Thyroid gland (tissue), 4 donors: ENCODE measurements around the gene ADAMTS17. TPM values are rescaled to one million over a fixed set of nuclear protein-coding genes. Genes with fewer than 3 reads are reported as not detected.
A peak's percentile ranks its signal among the peaks of the same experiment; 100 is the strongest.

ENCODE experiments used
- DNase-seq, 2 donors: peaks; one replicate each; pipeline ENCODE4 v3.0.0-alpha.2; 2019
- H3K27ac ChIP-seq, 3 donors: fragments of 200-600 bp; sonication (generic); 1 replicate in 2 of 3; 2 replicates in 1 of 3; pipeline ENCODE4 v1.5.1; 2016 to 2019; ENCODE audit warnings: mild to moderate bottlenecking in 1 of 3, moderate library complexity in 1 of 3
- H3K27me3 ChIP-seq: fragments of 200-600 bp; sonication (generic); one replicate; pipeline ENCODE4 v1.5.1; 2019
- H3K36me3 ChIP-seq, 2 donors: fragments of 200-600 bp; sonication (generic); one replicate each; pipeline ENCODE4 v1.5.1; 2016 to 2019
- H3K4me1 ChIP-seq, 2 donors: fragments of 200-600 bp; sonication (generic); one replicate each; pipeline ENCODE4 v1.5.1; 2017 to 2019
- H3K4me3 ChIP-seq, 3 donors: fragments of 200-600 bp; sonication (generic); replicated peaks in 1 of 3; 1 replicate in 2 of 3; 2 replicates in 1 of 3; pipeline ENCODE4 v1.5.1; 2016; ENCODE audit warnings: mild to moderate bottlenecking in 1 of 3
- H3K9me3 ChIP-seq: fragments of 200-600 bp; sonication (generic); one replicate; pipeline ENCODE4 v1.5.1; 2017
- CTCF ChIP-seq, 6 experiments: fragments of 200-600 bp in 3 of 6; fragments of 450-650 bp in 3 of 6; sonication (generic) in 3 of 6; IDR thresholded peaks; one replicate each; pipeline ENCODE4 v1.5.1; 2016 to 2019; ENCODE audit warnings: antibody characterized with exemption in 6 of 6, mild to moderate bottlenecking in 2 of 6, inconsistent platforms in 1 of 6, moderate library complexity in 1 of 6
- POLR2A ChIP-seq, 2 donors: fragments of 450-650 bp; IDR thresholded peaks; one replicate each; pipeline ENCODE4 v1.6.1; 2017; ENCODE audit warnings: antibody characterized with exemption in 2 of 2, mild to moderate bottlenecking in 2 of 2, moderate library complexity in 1 of 2
- WGBS, 2 donors: methylation state at CpG; one replicate each; pipeline ENCODE4 v1.1.5; 2017; 5-methylcytosine and 5-hydroxymethylcytosine counted together
- intact Hi-C: fragments of 100-400 bp; cut with DNase I; formaldehyde crosslinking; loops from one replicate; pipeline ENCODE4 v1.15.1; 2023
- total RNA-seq, 4 donors: library from RNA; depleted of rRNA; stranded (reverse); fragments of >200 nt; gene quantifications; one replicate each; pipeline ENCODE4 v1.2.3, GENCODE V29; 2016

ADAMTS17 gene
- total RNA-seq, 4 donors from 2014 or later = 3.5 to 667 (median 5.3) TPM

- intact Hi-C loops = no loop called here
- DNase-seq = peak; percentile 27 to 34
- no peak for TF ChIP-seq POLR2A (IDR thresholded peaks at IDR 0.05)
- no peak for TF ChIP-seq CTCF (IDR thresholded peaks at IDR 0.05)
- peak overlapping the region in 2 of 3 donors; percentile 89 to 94 for H3K27ac ChIP-seq
- H3K27me3 ChIP-seq = no peaks in the 10 kb centered on the region
- no peaks in the 10 kb centered on the region for H3K36me3 ChIP-seq
- WGBS, 2 donors = 56 to 64% methylated on average over 15 of the region's 15 CpGs
- peaks cover 37 to 56% of the 10 kb centered on the region in 2 donors for H3K4me1 ChIP-seq
- H3K4me3 ChIP-seq = no peak overlapping the region
- H3K9me3 ChIP-seq = no peaks in the 10 kb centered on the region
Observed at GRCh38 chr15:100111125-100112060, 230.4 kb downstream of the ADAMTS17 start.

GRCh38 chr15:100109486-100110035, 232.2 kb downstream of the ADAMTS17 start:
- WGBS, 2 donors = 88 to 92% methylated on average over 14 of the region's 14 CpGs
- TF ChIP-seq CTCF (IDR thresholded peaks at IDR 0.05) (no peak), POLR2A (IDR thresholded peaks at IDR 0.05) (no peak)
- H3K4me1 ChIP-seq = peaks cover 20 to 39% of the 10 kb centered on the region in 2 donors
- H3K4me3 ChIP-seq = no peak overlapping the region
- no peak for DNase-seq
- intact Hi-C loops = no loop called here
- no peaks in the 10 kb centered on the region for H3K27me3 ChIP-seq
- no peak overlapping the region for H3K27ac ChIP-seq
- H3K36me3 ChIP-seq = no peaks in the 10 kb centered on the region
- no peaks in the 10 kb centered on the region for H3K9me3 ChIP-seq

GRCh38 chr15:100108846-100109245, 232.9 kb downstream of the ADAMTS17 start:
- Histone ChIP-seq H3K9me3 (no peaks in the 10 kb centered on the region), H3K4me3 (no peak overlapping the region), H3K27me3 (no peaks in the 10 kb centered on the region), H3K27ac (no peak overlapping the region), H3K36me3 (no peaks in the 10 kb centered on the region), H3K4me1 (peaks cover 20 to 35% of the 10 kb centered on the region in 2 donors)
- DNase-seq = no peak
- WGBS, 2 donors = 97 to 98% methylated on average over 15 of the region's 15 CpGs
- no peak for TF ChIP-seq POLR2A (IDR thresholded peaks at IDR 0.05)
- TF ChIP-seq CTCF (IDR thresholded peaks at IDR 0.05) = no peak
- intact Hi-C loops = no loop called here

GRCh38 chr15:100108346-100108745, 233.4 kb downstream of the ADAMTS17 start:
- no peak for DNase-seq
- intact Hi-C loops = no loop called here
- peaks cover 15 to 30% of the 10 kb centered on the region in 2 donors for H3K4me1 ChIP-seq
- H3K9me3 ChIP-seq = no peaks in the 10 kb centered on the region
- H3K36me3 ChIP-seq = no peaks in the 10 kb centered on the region
- H3K4me3 ChIP-seq = no peak overlapping the region
- H3K27ac ChIP-seq = no peak overlapping the region
- TF ChIP-seq CTCF (IDR thresholded peaks at IDR 0.05) (no peak), POLR2A (IDR thresholded peaks at IDR 0.05) (no peak)
- 97 to 98% methylated on average over 8 of the region's 8 CpGs for WGBS, 2 donors
- no peaks in the 10 kb centered on the region for H3K27me3 ChIP-seq
